ENCODE results near the gene CD1E. TPM values are rescaled to one million over a fixed set of nuclear protein-coding genes. Genes with fewer than 3 reads are reported as not detected.

The CD1E gene
- total and polyA plus RNA-seq, 2 donors (not counting 1 experiment from before 2014, with no cell fraction given): not detected

DNA sequence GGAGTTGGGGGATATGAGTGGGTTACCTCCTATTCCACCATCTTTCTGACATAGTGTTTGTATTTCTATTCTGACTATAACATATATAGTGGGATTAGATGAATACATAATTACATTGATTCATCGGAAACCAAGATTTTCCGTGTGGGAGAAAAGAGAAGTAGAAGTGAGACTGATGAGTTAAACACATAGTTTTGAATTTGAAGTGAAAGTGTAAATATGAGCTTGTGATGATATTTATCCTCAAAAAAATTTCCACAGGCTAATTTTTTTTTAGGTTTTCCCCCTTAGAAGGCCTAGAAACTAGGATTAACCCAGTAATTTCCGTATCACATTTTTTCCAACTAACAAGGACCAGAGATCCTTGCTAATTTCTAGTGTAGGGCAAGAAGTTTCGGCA, 29.3 kb upstream of the CD1E start:
- Mint-ChIP-seq H3K27me3 (no peaks in the 10 kb centered on the region), H3K27ac (no peak overlapping the region), H3K4me3 (peak overlapping the region; percentile 60), H3K9me3 (ENCODE audit: insufficient read depth) (peaks cover 6% of the 10 kb centered on the region), H3K4me1 (peaks cover 17% of the 10 kb centered on the region)
- DNase-seq: no peak
- peaks cover 10 to 13% of the 10 kb centered on the region in 2 donors for H3K4me1 ChIP-seq (ENCODE audit: control insufficient read depth in 2 of 2, insufficient read depth in 2 of 2, low read length in 2 of 2)
- H3K79me2 ChIP-seq (ENCODE audit: control insufficient read depth, insufficient read depth, low read length): no peaks in the 10 kb centered on the region
- ChIA-PET CTCF (interaction anchor here (1.3 to 14.2 kb wide), 5 partner anchors 12 to 333 kb away, joined by 3 to 280 read pairs (median 4); no protein-coding TSS in a partner anchor), POLR2A (no interaction called here)
- ATAC-seq (ENCODE audit: low read depth): no peak
- no peak overlapping the region for H2AFZ ChIP-seq (ENCODE audit: insufficient read depth, low read depth, low read length, poor library complexity, severe bottlenecking)
- H3K27ac ChIP-seq (ENCODE audit: low read length in 2 of 2): no peak overlapping the region
- H4K20me1 ChIP-seq (ENCODE audit: control insufficient read depth, insufficient read depth, low read length, poor library complexity, severe bottlenecking): no peaks in the 10 kb centered on the region
- H3K9ac ChIP-seq (ENCODE audit: low read length): no peak overlapping the region
- peaks cover 9 to 13% (median 12%) of the 10 kb centered on the region in 3 donors for H3K9me3 ChIP-seq (ENCODE audit: control extremely low read depth in 1 of 3, control insufficient read depth in 2 of 3, insufficient read depth in 1 of 3, low read length in 2 of 3)
- peak overlapping the region; percentile 43 for H3K4me2 ChIP-seq (replicated peaks; ENCODE audit: low read depth, low read length, poor library complexity, severe bottlenecking)
- peak overlapping the region in 1 of 5 experiments; percentile 23 for H3K4me3 ChIP-seq (ENCODE audit: control extremely low read depth in 1 of 5, extremely low read depth in 1 of 5, insufficient read depth in 1 of 5, low read depth in 2 of 5, low read length in 4 of 5)
- no CpG with 5 or more reads among the region's 4 CpGs for WGBS (ENCODE audit: insufficient coverage)
- H3K27me3 ChIP-seq (replicated peaks in 1 of 4; ENCODE audit: control extremely low read depth in 1 of 4, control insufficient read depth in 3 of 4, insufficient read depth in 4 of 4, low read length in 3 of 4): no peaks in the 10 kb centered on the region
- TF ChIP-seq, protein P1, sequence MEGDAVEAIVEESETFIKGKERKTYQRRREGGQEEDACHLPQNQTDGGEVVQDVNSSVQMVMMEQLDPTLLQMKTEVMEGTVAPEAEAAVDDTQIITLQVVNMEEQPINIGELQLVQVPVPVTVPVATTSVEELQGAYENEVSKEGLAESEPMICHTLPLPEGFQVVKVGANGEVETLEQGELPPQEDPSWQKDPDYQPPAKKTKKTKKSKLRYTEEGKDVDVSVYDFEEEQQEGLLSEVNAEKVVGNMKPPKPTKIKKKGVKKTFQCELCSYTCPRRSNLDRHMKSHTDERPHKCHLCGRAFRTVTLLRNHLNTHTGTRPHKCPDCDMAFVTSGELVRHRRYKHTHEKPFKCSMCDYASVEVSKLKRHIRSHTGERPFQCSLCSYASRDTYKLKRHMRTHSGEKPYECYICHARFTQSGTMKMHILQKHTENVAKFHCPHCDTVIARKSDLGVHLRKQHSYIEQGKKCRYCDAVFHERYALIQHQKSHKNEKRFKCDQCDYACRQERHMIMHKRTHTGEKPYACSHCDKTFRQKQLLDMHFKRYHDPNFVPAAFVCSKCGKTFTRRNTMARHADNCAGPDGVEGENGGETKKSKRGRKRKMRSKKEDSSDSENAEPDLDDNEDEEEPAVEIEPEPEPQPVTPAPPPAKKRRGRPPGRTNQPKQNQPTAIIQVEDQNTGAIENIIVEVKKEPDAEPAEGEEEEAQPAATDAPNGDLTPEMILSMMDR (IDR thresholded peaks at IDR 0.05): no peak
- TF ChIP-seq EZH2 (IDR thresholded peaks at IDR 0.05; ENCODE audit: borderline replicate concordance, insufficient read depth, low read depth, low read length, poor library complexity, severe bottlenecking): no peak
- no peaks in the 10 kb centered on the region for H3K36me3 ChIP-seq (replicated peaks in 1 of 2; ENCODE audit: control extremely low read depth in 1 of 2, control insufficient read depth in 1 of 2, extremely low read depth in 1 of 2, insufficient read depth in 2 of 2, low read length in 1 of 2)
- intact Hi-C loops (cut with micrococcal nuclease): no loop called here

DNA sequence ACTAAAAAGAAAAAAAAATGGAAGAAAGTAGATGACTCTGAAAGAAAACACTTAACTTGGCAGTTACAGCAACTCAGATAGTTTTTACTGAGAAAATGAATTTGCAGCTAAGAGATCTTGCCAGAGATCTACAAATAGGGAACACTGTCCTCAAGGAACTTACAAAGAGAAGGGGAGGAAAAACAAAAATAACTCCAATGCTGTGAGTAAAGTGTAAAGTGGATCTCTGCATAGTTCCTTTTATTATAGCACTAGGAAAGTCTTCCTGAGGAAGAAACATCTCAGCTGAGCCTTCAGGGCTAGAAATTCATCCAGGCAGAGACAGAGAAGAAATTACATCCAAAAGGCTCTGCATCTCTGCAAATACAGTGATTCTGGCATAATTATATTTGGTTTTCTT, 26.2 kb upstream of the CD1E start:
- Mint-ChIP-seq H3K9me3 (ENCODE audit: insufficient read depth) (peaks cover 6% of the 10 kb centered on the region), H3K4me3 (no peak overlapping the region), H3K4me1 (peaks cover 12% of the 10 kb centered on the region), H3K27ac (no peak overlapping the region), H3K27me3 (no peaks in the 10 kb centered on the region)
- H2AFZ ChIP-seq (ENCODE audit: insufficient read depth, low read depth, low read length, poor library complexity, severe bottlenecking): no peak overlapping the region
- H3K9ac ChIP-seq (ENCODE audit: low read length): no peak overlapping the region
- no peak overlapping the region for H3K4me2 ChIP-seq (replicated peaks; ENCODE audit: low read depth, low read length, poor library complexity, severe bottlenecking)
- H4K20me1 ChIP-seq (ENCODE audit: control insufficient read depth, insufficient read depth, low read length, poor library complexity, severe bottlenecking): no peaks in the 10 kb centered on the region
- DNase-seq (no peak), ATAC-seq (ENCODE audit: low read depth) (no peak)
- TF ChIP-seq, protein P1 (IDR thresholded peaks at IDR 0.05): no peak
- no peak for TF ChIP-seq EZH2 (IDR thresholded peaks at IDR 0.05; ENCODE audit: borderline replicate concordance, insufficient read depth, low read depth, low read length, poor library complexity, severe bottlenecking)
- H3K27me3 ChIP-seq (replicated peaks in 1 of 4; ENCODE audit: control extremely low read depth in 1 of 4, control insufficient read depth in 3 of 4, insufficient read depth in 4 of 4, low read length in 3 of 4): no peaks in the 10 kb centered on the region
- no peak overlapping the region for H3K27ac ChIP-seq (ENCODE audit: low read length in 2 of 2)
- no peaks in the 10 kb centered on the region for H3K36me3 ChIP-seq (replicated peaks in 1 of 2; ENCODE audit: control extremely low read depth in 1 of 2, control insufficient read depth in 1 of 2, extremely low read depth in 1 of 2, insufficient read depth in 2 of 2, low read length in 1 of 2)
- intact Hi-C loops (cut with micrococcal nuclease): no loop called here
- CTCF ChIA-PET: interaction anchor here (1.4 to 14.2 kb wide), 3 partner anchors 75 to 122 kb away, joined by 3 to 280 read pairs (median 92); no protein-coding TSS in a partner anchor
- no peaks in the 10 kb centered on the region for H3K79me2 ChIP-seq (ENCODE audit: control insufficient read depth, insufficient read depth, low read length)
- POLR2A ChIA-PET: no interaction called here
- peaks cover 23 to 36% of the 10 kb centered on the region in 2 donors for H3K4me1 ChIP-seq (ENCODE audit: control insufficient read depth in 2 of 2, insufficient read depth in 2 of 2, low read length in 2 of 2)
- H3K4me3 ChIP-seq (ENCODE audit: control extremely low read depth in 1 of 5, extremely low read depth in 1 of 5, insufficient read depth in 1 of 5, low read depth in 2 of 5, low read length in 4 of 5): no peak overlapping the region
- H3K9me3 ChIP-seq (ENCODE audit: control extremely low read depth in 1 of 3, control insufficient read depth in 2 of 3, insufficient read depth in 1 of 3, low read length in 2 of 3): peaks cover 5 to 12% (median 11%) of the 10 kb centered on the region in 3 donors
